ENCODE data around the gene INPP5A. TPM values are rescaled to one million over a fixed set of nuclear protein-coding genes. Genes with fewer than 3 reads are reported as not detected.

The INPP5A gene
- total RNA-seq, 2 experiments from 2014 or later, result 7.4 to 7.5 TPM

DNA sequence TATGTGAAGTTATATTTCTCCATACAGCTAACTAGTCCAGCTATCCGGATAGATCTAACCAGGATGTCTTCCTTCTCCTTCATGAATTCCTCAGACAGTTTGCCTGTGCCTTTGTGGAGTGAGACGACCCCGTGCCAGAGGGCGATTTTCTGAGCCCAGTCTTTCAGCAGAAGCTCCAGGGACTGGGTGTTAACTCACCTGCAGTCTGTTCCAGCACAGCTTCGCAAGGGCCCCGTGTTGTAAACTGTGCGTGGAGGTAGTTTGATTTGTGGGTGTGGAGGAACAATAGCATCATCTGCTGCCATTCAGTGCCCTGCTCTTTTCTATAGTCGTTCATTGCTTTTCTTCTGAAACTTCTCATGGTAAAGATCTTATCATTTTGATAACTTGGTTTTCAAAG is 103.8 kb downstream of the INPP5A start:
- H3K4me1 Mint-ChIP-seq (ENCODE audit: low read depth), result peaks cover 12% of the 10 kb centered on the region
- CTCF ChIA-PET, result no interaction called here

DNA sequence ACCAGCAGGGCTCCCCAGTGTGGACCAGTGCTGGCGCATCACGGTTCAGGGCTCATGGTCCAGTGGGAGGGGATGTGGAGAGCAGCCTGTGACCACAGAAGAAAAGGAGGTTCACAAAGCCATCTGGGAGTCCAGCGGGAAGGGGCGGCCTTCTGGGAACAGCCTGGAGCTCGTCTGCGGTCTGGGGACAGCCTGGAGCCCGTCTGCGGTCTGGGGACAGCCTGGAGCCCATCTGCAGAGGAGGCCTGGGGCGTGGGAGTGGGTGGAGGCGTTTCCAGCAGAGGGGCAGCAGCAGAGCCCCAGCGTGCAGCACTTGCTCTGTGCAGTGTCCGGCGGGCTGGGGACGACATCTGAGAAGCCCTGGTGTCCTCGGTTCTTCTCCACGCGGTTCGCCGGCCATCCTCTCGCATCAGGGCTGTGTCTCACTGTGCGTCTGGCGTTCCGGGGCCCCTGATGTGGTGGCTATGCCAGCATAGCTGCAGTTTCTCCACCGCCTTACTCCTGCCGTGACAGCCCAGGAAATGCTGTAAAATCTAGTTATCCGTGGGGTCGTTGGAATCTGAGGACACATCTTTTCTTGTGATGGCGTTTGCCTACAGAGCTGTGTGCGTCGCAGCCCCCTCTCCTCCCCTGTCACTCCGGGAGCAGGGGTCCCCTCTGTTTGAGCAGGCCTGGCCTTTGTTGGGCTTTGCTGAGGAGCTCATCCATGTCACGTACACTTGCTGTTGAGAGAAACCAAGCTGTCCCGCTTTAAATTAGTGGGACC is 104.6 kb downstream of the INPP5A start:
- Mint-ChIP-seq H3K9me3 (no peaks in the 10 kb centered on the region), H3K4me1 (ENCODE audit: low read depth) (peaks cover 11% of the 10 kb centered on the region), H3K27me3 (no peaks in the 10 kb centered on the region), H3K36me3 (no peaks in the 10 kb centered on the region), H3K4me3 (no peak overlapping the region), H3K27ac (no peak overlapping the region)
- ChIA-PET CTCF (no interaction called here), POLR2A (no interaction called here)
- DNase-seq, result no peak
- intact Hi-C loops (cut with micrococcal nuclease), result no loop called here

More for the DNA sequence above, 103.8 kb downstream of the INPP5A start:
- POLR2A ChIA-PET, result no interaction called here
- Mint-ChIP-seq H3K36me3 (no peaks in the 10 kb centered on the region), H3K4me3 (no peak overlapping the region), H3K27me3 (no peaks in the 10 kb centered on the region), H3K27ac (no peak overlapping the region), H3K9me3 (no peaks in the 10 kb centered on the region)
- no peak for DNase-seq
- intact Hi-C loops (cut with micrococcal nuclease), result no loop called here

DNA sequence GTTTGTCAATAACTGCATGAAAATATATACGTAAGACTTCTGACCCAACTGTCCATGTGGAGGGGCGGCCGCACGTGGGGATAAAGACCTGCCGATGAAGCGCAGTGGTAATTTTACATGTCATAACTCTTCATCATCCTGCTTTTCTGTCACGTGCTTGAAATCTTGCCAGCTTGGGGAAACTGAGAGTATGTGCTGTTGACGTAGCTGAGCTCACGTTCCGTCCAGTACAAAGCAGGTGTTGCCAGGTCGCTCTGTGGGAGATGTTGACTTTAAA is 105.1 kb downstream of the INPP5A start:
- POLR2A ChIA-PET, result no interaction called here
- intact Hi-C loops (cut with micrococcal nuclease), result no loop called here
- CTCF ChIA-PET, result no interaction called here
- Mint-ChIP-seq H3K4me3 (no peak overlapping the region), H3K4me1 (ENCODE audit: low read depth) (peaks cover 6% of the 10 kb centered on the region), H3K9me3 (no peaks in the 10 kb centered on the region), H3K27me3 (no peaks in the 10 kb centered on the region), H3K36me3 (no peaks in the 10 kb centered on the region), H3K27ac (no peak overlapping the region)
- no peak for DNase-seq

DNA sequence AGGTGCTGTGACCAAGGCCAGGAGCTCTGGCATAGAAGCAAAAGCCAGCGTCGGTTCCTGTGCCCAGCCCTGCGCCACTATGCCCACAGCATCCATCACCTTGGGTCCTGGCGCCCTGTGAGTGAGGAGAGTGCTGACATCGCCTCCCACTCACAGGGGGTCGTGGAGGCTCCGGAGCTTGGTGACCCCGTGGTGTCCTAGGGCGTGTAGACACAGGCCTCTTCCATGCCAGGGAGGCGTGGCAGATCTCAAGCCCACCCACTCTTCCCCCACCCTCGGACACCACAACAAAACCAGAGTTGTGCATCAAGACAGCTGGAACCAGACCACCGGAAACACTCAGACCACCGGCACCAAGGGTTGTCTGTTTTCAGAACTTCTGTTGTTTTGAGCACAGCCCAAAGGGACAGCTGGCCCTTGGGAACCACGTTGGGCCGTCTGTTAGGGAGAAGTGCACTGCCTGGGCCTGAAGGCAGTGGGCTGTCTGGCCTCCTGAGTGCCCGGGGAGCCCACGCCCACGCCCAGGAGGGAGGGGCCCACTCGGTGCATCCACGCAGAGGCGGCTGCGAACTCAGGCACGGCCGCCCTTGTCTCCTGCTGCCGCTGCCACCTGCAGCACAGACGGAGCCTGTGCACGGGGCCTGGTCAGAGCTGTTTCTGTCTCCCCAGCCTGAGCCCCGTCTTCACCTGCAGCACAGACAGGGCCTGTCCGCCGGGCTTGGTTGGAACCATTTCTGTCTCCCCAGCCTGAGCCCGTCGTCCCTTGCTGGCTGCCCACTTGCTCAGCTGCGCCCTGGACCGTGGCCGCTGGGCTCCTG is 106.3 kb downstream of the INPP5A start:
- no peaks in the 10 kb centered on the region for H3K36me3 Mint-ChIP-seq
- ChIA-PET CTCF (no interaction called here), POLR2A (no interaction called here)
- H3K27me3 Mint-ChIP-seq, result no peaks in the 10 kb centered on the region
- H3K4me3 Mint-ChIP-seq, result no peak overlapping the region
- no peak overlapping the region for H3K27ac Mint-ChIP-seq
- H3K4me1 Mint-ChIP-seq (ENCODE audit: low read depth), result no peaks in the 10 kb centered on the region
- no peak for DNase-seq
- H3K9me3 Mint-ChIP-seq, result no peaks in the 10 kb centered on the region
- intact Hi-C loops (cut with micrococcal nuclease), result no loop called here

DNA sequence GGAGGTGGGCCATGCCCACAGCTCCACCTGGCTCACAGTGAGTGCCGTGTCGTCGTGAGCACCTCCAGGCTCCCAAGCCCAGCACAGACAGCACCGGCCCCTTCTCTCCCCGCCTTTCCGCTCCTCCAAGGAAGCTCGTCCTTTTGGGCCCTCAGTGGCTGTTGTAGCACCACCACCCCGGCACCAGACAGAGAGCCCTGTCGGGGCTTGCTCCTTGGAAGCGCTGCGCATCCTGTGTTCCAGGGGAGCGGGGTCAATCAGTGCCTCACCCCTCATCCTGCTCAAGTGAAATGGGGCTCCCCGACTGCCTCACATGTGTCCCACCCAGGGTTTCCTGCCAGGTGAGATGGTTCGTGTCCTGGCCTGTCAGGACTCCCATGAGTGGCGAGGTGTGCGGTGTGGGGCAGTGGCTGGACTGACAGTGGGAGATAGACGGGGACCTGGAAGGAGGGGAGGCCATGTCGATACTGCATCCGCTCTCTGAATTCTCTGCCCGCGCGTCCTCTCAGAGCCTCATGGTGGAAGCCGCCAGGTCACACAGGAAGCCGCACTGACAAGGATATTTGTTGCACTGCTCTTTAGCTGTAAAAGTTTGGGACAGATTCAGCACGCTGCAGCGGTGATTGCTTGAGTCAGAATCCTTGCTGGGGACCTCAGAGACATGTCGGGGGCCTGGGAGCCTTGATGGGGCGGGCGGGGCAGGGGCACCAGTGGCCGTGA is 107.1 kb downstream of the INPP5A start:
- ChIA-PET POLR2A (no interaction called here), CTCF (no interaction called here)
- intact Hi-C loops (cut with micrococcal nuclease), result no loop called here
- no peaks in the 10 kb centered on the region for H3K27me3 Mint-ChIP-seq
- DNase-seq, result no peak
- no peaks in the 10 kb centered on the region for H3K4me1 Mint-ChIP-seq (ENCODE audit: low read depth)
- no peak overlapping the region for H3K4me3 Mint-ChIP-seq
- no peaks in the 10 kb centered on the region for H3K9me3 Mint-ChIP-seq
- H3K27ac Mint-ChIP-seq, result no peak overlapping the region
- no peaks in the 10 kb centered on the region for H3K36me3 Mint-ChIP-seq

DNA sequence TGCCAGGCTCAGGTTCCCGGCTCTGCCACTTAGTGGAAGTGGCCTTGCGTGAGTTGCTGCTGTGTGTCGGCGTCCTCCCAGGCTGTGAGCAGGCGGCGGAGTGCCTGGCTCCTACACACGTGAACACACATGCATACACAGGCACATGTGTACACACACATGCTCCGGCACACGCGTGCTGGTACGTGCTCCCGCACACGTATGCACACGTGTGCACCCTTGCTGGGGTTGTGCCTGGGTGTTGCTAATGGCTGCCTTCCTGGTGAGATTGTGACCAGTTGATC is 107.6 kb downstream of the INPP5A start:
- POLR2A ChIA-PET, result no interaction called here
- DNase-seq, result no peak
- Mint-ChIP-seq H3K4me3 (no peak overlapping the region), H3K4me1 (ENCODE audit: low read depth) (no peaks in the 10 kb centered on the region), H3K27me3 (no peaks in the 10 kb centered on the region), H3K9me3 (no peaks in the 10 kb centered on the region), H3K36me3 (no peaks in the 10 kb centered on the region), H3K27ac (no peak overlapping the region)
- intact Hi-C loops (cut with micrococcal nuclease), result no loop called here
- CTCF ChIA-PET, result no interaction called here

DNA sequence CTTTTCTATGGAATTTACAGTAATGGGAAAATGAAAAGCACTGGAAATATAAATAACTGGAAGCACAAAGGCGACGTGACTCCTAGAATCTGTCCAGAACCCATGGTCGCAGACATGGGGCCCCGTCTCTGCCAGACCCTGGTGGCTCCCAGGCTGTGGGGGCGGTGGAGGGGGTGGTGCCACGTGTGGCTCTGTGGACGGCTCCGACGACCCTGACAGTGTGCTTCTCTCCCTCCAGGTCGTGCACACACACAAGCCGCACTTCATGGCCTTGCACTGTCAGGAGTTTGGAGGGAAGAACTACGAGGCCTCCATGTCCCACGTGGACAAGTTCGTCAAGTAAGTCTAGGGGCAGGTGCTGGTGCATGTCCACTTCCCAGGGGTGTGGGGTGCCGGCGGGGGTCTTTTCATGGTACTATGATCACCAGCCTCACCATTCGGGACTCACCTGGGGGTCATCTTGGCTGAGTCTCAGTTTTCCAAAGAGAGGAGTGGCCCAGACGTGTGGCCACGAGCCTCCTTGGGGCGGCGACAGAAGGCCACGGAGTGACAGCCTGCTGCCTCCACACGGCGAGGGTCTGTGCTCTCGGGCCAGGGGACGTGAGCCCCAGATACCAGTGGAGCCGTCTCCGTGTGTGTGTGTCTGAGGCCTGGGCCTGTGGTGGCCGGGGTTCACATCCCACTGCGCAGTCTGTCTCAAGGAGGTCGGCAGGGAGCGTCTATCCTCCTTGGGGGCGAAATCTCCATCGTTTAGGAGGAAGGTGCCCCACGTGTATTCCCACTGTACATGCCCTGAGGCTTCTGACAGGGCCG is 108.2 kb downstream of the INPP5A start:
- intact Hi-C loops (cut with micrococcal nuclease), result no loop called here
- H3K4me3 Mint-ChIP-seq, result no peak overlapping the region

DNA sequence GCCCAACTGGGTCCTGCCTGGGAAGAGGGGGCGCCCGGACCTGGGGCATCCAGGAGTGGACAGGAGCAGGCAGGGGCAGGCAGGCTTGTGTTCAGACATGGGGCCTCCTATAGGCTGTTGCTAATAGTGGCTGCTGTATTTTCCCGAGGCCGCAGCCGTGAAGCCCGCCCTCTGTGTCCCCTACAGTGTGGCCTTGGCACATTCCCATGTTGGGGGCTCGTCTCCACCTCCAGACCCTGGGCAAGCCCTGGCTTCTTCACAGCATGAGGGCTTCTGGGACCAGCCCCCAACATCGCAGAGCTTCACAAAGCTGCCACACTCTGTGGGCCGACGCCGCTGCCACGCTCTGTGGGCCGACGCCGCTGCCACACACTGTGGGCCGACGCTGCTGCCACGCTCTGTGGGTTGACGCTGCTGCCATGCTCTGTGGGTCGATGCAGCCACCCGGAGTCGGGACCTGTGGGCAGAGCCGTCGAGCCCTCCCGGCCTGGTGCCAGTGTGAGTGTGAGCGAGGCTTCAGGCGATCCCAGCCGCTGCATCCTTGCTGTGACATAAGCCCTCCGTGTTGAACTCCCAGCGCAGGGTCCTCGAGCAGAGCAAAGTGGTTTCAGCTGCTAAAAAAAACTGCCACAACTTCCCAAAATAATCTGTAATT is 109.0 kb downstream of the INPP5A start:
- Mint-ChIP-seq H3K4me3 (no peak overlapping the region), H3K27ac (no peak overlapping the region), H3K4me1 (ENCODE audit: low read depth) (no peaks in the 10 kb centered on the region), H3K27me3 (no peaks in the 10 kb centered on the region), H3K36me3 (no peaks in the 10 kb centered on the region), H3K9me3 (no peaks in the 10 kb centered on the region)
- intact Hi-C loops (cut with micrococcal nuclease), result no loop called here
- POLR2A ChIA-PET, result no interaction called here
- no peak for DNase-seq
- CTCF ChIA-PET, result no interaction called here

More for the DNA sequence above, 108.2 kb downstream of the INPP5A start:
- no peaks in the 10 kb centered on the region for H3K9me3 Mint-ChIP-seq
- H3K4me1 Mint-ChIP-seq (ENCODE audit: low read depth), result no peaks in the 10 kb centered on the region
- DNase-seq, result no peak
- H3K36me3 Mint-ChIP-seq, result no peaks in the 10 kb centered on the region
- no peaks in the 10 kb centered on the region for H3K27me3 Mint-ChIP-seq
- ChIA-PET CTCF (no interaction called here), POLR2A (no interaction called here)
- H3K27ac Mint-ChIP-seq, result no peak overlapping the region

DNA sequence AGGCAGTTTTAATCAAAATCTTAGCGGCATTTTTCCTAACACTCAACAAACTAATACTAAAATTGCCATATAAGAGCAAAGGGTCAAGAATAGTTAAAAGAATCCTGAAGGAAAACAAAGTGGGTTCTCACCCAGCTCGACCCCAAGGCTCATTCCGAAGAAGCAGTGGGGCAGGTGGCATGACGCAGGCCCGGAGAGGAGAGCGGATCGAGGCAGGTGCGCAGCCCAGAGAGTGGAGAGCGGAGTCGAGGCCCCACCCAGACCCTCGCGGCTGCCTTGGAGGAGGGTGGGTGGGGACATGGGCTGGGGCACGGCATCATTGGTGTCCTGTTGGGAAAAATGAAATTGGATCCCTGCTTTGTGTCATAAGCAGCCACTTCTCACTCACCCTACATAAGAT is 109.8 kb downstream of the INPP5A start:
- no peaks in the 10 kb centered on the region for H3K27me3 Mint-ChIP-seq
- no peaks in the 10 kb centered on the region for H3K36me3 Mint-ChIP-seq
- intact Hi-C loops (cut with micrococcal nuclease), result no loop called here
- ChIA-PET POLR2A (no interaction called here), CTCF (no interaction called here)
- H3K9me3 Mint-ChIP-seq, result no peaks in the 10 kb centered on the region
- H3K27ac Mint-ChIP-seq, result no peak overlapping the region
- H3K4me1 Mint-ChIP-seq (ENCODE audit: low read depth), result no peaks in the 10 kb centered on the region
- no peak overlapping the region for H3K4me3 Mint-ChIP-seq
- no peak for DNase-seq

DNA sequence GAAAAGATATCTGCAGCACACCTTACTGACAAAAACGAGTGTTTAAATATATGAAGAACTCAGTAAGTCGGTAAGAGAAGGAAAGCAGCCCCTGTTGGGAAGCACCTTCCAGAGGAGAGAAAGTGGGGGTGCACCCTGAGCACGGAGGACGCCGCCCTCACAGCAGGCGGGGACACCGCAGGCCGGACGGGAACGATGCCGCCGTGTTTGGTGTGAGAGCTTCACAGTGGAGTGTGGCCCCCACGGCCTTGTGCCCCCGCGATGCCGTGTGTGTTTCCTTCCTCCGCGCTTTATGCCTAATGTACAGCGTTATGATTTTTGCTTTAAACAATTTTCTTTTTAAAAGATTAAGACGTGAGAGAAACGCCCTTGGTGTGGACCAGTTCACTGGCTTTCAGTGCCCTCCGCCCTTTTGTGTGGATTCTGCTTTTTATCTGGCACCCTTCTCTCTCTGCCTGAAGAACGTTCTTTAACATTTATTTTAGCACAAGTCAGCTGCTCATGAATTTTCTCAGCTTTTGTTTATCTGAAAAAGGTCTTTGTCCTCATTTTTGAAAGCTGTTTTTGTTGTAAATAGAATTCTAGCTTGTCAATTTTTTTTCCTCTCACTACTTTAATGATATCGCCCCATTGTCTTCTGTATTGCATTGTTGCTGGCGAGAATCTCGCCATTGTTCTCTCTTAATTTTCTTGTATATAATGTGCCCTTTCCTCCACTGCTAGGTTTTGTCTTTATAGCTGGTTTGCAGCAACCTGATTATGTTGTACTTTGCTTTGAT is 110.7 kb downstream of the INPP5A start:
- CTCF ChIA-PET, result no interaction called here
- Mint-ChIP-seq H3K36me3 (no peaks in the 10 kb centered on the region), H3K27me3 (no peaks in the 10 kb centered on the region), H3K27ac (no peak overlapping the region), H3K4me1 (ENCODE audit: low read depth) (no peaks in the 10 kb centered on the region), H3K9me3 (no peaks in the 10 kb centered on the region), H3K4me3 (no peak overlapping the region)
- intact Hi-C loops (cut with micrococcal nuclease), result no loop called here
- POLR2A ChIA-PET, result no interaction called here
- DNase-seq, result no peak

DNA sequence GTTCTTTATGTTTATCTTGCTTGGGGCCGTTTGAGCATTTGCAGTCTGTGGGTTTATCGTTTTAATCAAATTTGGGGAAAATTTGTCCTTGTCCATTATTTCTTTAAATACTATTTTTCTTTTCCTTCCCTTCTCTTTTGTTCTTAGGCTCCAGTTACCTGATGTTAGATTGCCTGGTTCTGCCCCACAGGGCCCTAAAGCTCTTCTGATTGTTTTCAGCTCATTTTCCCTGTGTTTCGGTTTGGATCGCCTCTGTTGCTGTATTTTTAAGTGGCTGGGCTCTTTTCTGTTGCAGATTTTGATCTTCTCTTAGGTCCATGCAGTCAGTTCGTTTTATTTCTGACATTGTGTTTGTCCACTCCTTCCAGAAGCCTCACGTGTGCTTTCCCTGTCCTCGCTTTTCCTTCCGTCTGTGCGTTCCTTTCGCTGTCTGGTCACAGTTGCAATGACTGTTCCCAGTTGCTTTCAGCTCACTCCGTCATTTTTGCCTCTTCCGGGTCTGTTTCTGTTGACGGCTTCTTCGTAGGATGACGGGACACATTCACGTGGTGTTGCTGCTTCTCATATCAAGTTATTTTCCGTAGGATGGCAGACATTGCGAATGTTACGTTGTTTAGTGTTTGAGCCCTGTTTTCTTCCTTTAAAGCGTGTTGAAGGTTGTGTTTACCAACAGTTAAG is 111.4 kb downstream of the INPP5A start:
- Mint-ChIP-seq H3K4me1 (ENCODE audit: low read depth) (no peaks in the 10 kb centered on the region), H3K27me3 (no peaks in the 10 kb centered on the region), H3K27ac (no peak overlapping the region), H3K9me3 (no peaks in the 10 kb centered on the region), H3K36me3 (no peaks in the 10 kb centered on the region), H3K4me3 (no peak overlapping the region)
- DNase-seq, result no peak
- intact Hi-C loops (cut with micrococcal nuclease), result no loop called here
- ChIA-PET CTCF (no interaction called here), POLR2A (no interaction called here)
